Stomach (tissue), 9 donors: Measurements from ENCODE around the gene DNAH17. TPM values are rescaled to one million over a fixed set of nuclear protein-coding genes. Genes with fewer than 3 reads are reported as not detected.
"Not testable (repeated sequence)": the region's sequence is repeated elsewhere in the genome, so short reads cannot be mapped to it uniquely, and the experiment has no call there.

Experiments used
- DNase-seq, 2 donors: peaks; one replicate each; pipeline versions ENCODE4 v3.0.0 to v3.0.0-alpha.2; 2013 to 2019
- H3K27ac ChIP-seq, 5 donors: fragments of 200-600 bp in 4 of 5; sonication (generic) in 4 of 5; one replicate each; pipeline ENCODE4 v1.5.1; 2013 to 2019; ENCODE audit warnings: mild to moderate bottlenecking in 1 of 5, moderate library complexity in 1 of 5
- H3K27me3 ChIP-seq, 3 donors: fragments of 200-600 bp; sonication (generic); one replicate each; pipeline ENCODE4 v1.5.1; 2017 to 2019; ENCODE audit warnings: mixed run types in 1 of 3
- H3K36me3 ChIP-seq, 4 donors: fragments of 200-600 bp; sonication (generic); 1 replicate in 3 of 4; 2 replicates in 1 of 4; pipeline ENCODE4 v1.5.1; 2016 to 2019
- H3K4me1 ChIP-seq, 4 donors: fragments of 200-600 bp; sonication (generic); one replicate each; pipeline ENCODE4 v1.5.1; 2016 to 2019
- H3K4me3 ChIP-seq, 4 donors: fragments of 200-600 bp; sonication (generic) in 3 of 4; one replicate each; pipeline ENCODE4 v1.5.1; 2016 to 2019; ENCODE audit warnings: mild to moderate bottlenecking in 1 of 4
- H3K9me3 ChIP-seq, 4 donors: fragments of 200-600 bp; sonication (generic); one replicate each; pipeline ENCODE4 v1.5.1; 2016 to 2019
- EP300 ChIP-seq: sonication (generic); formaldehyde crosslinking; IDR thresholded peaks from one replicate; pipeline ENCODE4 v1.6.1; 2017; ENCODE audit warnings: antibody characterized with exemption
- POLR2A ChIP-seq, 4 donors: fragments of 450-650 bp; IDR thresholded peaks; one replicate each; pipeline ENCODE4 v1.6.1; 2016; ENCODE audit warnings: antibody characterized with exemption in 4 of 4, control low read depth in 2 of 4, mild to moderate bottlenecking in 1 of 4, moderate library complexity in 1 of 4
- POLR2AphosphoS5 ChIP-seq, 3 donors: sonication (generic); formaldehyde crosslinking; IDR thresholded peaks; one replicate each; pipeline ENCODE4 v1.6.1; 2016; ENCODE audit warnings: antibody characterized with exemption in 3 of 3
- WGBS, 5 donors: extraction: QIAGEN DNeasy Blood & Tissue Kit in 3 of 5; methylation state at CpG; one replicate each; pipeline versions ENCODE4 v1.1.5 to v1.1.7; 2013 to 2018; 5-methylcytosine and 5-hydroxymethylcytosine counted together
- intact Hi-C: fragments of 100-400 bp; cut with DNase I; formaldehyde crosslinking; loops from one replicate; pipeline ENCODE4 v1.15.1; 2023; ENCODE audit warnings: low total_unique reads
- polyA plus RNA-seq, 3 donors: library from polyadenylated mRNA; stranded (reverse); fragments of 200-250 nt; gene quantifications; one replicate each; pipeline ENCODE4 v1.2.3, GENCODE V29; 2013
- total RNA-seq, 5 donors: library from RNA; depleted of rRNA; stranded (reverse); fragments of >200 nt; gene quantifications; one replicate each; pipeline versions ENCODE4 v1.1.0 to v1.2.3, GENCODE V29; 2014 to 2016
- TF ChIP-seq, protein P1 (sequence below), 7 experiments: fragments of 450-650 bp in 4 of 7; fragments of 200-600 bp in 3 of 7; sonication (generic) in 3 of 7; IDR thresholded peaks; one replicate each; pipeline ENCODE4 v1.5.1; 2016 to 2019; ENCODE audit warnings: antibody characterized with exemption in 7 of 7, control low read depth in 2 of 7, mild to moderate bottlenecking in 1 of 7
- donor health status: healthy with polysubstance abuse.
- donor health status: Bipolar disorder and iron deficiency.
- donor health status: healthy.

The DNAH17 gene
- total and polyA plus RNA-seq, 8 donors = 0.03 to 2.4 (median 0.45) TPM; not detected in 5

DNA sequence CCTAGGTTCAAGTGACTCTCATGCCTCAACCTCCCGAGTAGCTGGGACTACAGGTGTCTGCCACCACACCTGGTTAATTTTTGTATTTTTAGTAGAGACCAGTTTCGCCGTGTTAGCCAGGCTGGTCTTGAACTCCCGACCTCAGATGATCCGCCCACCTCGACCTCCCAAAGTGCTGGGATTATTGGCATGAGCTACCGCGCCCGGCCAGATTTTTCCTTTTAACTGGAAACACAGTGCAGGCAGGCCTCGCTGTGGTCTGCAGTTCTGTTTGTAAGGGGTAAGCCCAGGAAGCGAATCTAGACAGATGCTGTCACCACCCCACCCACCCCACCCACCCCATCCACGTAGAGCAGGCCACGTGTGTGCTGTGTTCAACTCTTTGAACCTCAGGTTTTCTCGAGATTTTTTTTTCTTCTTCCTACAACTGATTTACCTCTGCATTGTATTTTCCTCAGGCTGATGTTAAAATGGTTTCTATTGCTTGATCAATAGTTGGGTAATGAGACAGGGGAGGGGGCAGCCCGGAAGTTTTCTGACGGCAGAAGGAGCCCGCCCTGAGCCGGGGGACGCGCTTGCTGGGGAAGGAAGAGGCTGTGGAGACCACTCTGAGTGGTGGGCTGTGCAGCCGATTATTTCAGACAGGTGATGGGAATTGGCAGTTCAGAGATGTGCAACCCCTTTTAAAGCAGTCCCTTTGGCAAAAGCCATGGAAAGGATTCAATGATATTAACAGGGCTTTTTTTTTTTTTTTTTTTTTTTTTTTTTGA, 72.9 kb downstream of the DNAH17 start:
- WGBS, 5 donors = 82 to 90% (median 88%) methylated on average over 19 to 21 of the region's 21 CpGs
- no peak for DNase-seq
- intact Hi-C loops = loop anchor here (10.0 kb wide), 1 partner anchor 200 kb away; no protein-coding TSS in a partner anchor

DNA sequence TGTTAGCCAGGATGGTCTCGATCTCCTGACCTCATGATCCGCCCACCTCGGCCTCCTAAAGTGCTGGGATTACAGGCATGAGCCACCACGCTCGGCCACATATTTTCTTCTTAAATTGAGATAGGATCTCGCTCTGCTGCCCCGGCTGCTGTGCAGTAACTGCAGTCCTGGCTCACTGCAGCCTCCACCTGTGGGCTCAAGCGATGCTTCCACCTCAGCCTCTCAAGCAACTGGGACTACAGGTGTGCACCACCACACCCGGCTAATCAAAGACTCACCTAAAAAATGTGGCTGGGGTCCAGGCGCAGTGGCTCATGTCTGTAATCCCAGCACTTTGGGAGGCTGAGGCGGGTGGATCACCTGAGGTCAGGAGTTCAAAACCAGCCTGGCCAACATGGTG, 73.8 kb downstream of the DNAH17 start:
- H3K9me3 ChIP-seq, H3K36me3 ChIP-seq, DNase-seq, H3K4me1 ChIP-seq, H3K27me3 ChIP-seq, H3K27ac ChIP-seq, H3K4me3 ChIP-seq: not testable (repeated sequence)
- intact Hi-C loops = loop anchor here (10.0 kb wide), 1 partner anchor 201 kb away; no protein-coding TSS in a partner anchor
- WGBS, 5 donors = 91 to 96% (median 95%) methylated on average over 10 to 11 of the region's 11 CpGs

More for the DNA sequence above, 72.9 kb downstream of the DNAH17 start:
- peaks cover 0 to 9% (median 0%) of the 10 kb centered on the region in 3 donors for H3K27me3 ChIP-seq
- H3K36me3 ChIP-seq = no peaks in the 10 kb centered on the region
- H3K9me3 ChIP-seq = no peaks in the 10 kb centered on the region
- H3K4me1 ChIP-seq = peaks cover 0 to 6% (median 4%) of the 10 kb centered on the region in 4 donors
- H3K4me3 ChIP-seq = no peak overlapping the region
- no peak overlapping the region for H3K27ac ChIP-seq
- no peak for TF ChIP-seq POLR2AphosphoS5 (IDR thresholded peaks at IDR 0.05)
- TF ChIP-seq, protein P1, sequence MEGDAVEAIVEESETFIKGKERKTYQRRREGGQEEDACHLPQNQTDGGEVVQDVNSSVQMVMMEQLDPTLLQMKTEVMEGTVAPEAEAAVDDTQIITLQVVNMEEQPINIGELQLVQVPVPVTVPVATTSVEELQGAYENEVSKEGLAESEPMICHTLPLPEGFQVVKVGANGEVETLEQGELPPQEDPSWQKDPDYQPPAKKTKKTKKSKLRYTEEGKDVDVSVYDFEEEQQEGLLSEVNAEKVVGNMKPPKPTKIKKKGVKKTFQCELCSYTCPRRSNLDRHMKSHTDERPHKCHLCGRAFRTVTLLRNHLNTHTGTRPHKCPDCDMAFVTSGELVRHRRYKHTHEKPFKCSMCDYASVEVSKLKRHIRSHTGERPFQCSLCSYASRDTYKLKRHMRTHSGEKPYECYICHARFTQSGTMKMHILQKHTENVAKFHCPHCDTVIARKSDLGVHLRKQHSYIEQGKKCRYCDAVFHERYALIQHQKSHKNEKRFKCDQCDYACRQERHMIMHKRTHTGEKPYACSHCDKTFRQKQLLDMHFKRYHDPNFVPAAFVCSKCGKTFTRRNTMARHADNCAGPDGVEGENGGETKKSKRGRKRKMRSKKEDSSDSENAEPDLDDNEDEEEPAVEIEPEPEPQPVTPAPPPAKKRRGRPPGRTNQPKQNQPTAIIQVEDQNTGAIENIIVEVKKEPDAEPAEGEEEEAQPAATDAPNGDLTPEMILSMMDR (IDR thresholded peaks at IDR 0.05) = no peak
- no peak for TF ChIP-seq POLR2A (IDR thresholded peaks at IDR 0.05)
- no peak for TF ChIP-seq EP300

DNA sequence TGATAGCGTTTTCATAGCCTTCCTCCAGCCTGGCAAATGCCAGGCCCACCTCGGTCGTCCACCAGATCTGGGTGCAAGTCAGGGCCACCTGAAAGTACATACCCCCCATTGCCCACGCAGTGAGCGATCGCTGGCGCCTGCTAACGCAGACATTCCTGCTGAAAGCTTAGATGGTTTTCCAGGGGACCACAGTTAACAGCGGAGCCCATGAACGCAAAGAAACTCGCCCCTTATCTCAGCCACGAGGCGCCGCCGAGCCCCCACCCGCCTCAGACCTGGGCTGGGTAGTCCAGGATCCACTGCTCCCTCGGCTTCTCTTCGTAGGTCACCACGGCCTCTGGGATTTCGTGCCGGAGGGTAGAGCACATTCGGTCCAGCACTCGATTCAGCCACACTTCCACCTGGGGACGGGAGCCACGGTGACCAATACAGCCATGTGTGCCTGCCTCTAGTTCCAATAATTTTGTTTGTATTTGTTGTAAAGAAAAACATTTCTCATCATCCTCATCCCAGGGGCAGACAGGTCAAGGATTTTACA, 74.5 kb downstream of the DNAH17 start:
- intact Hi-C loops = loop anchor here (10.0 kb wide), 1 partner anchor 202 kb away; no protein-coding TSS in a partner anchor
- TF ChIP-seq POLR2AphosphoS5 (IDR thresholded peaks at IDR 0.05) (no peak), POLR2A (IDR thresholded peaks at IDR 0.05) (no peak), EP300 (no peak)
- TF ChIP-seq, protein P1 (IDR thresholded peaks at IDR 0.05) = no peak
- H3K27ac ChIP-seq = no peak overlapping the region
- 56 to 81% (median 67%) methylated on average over 23 to 25 of the region's 25 CpGs for WGBS, 5 donors
- H3K4me3 ChIP-seq = no peak overlapping the region
- H3K27me3 ChIP-seq = peaks cover 0 to 9% (median 0%) of the 10 kb centered on the region in 3 donors
- DNase-seq = no peak
- H3K36me3 ChIP-seq = no peaks in the 10 kb centered on the region
- H3K4me1 ChIP-seq = peaks cover 0 to 6% (median 4%) of the 10 kb centered on the region in 4 donors
- H3K9me3 ChIP-seq = no peaks in the 10 kb centered on the region

DNA sequence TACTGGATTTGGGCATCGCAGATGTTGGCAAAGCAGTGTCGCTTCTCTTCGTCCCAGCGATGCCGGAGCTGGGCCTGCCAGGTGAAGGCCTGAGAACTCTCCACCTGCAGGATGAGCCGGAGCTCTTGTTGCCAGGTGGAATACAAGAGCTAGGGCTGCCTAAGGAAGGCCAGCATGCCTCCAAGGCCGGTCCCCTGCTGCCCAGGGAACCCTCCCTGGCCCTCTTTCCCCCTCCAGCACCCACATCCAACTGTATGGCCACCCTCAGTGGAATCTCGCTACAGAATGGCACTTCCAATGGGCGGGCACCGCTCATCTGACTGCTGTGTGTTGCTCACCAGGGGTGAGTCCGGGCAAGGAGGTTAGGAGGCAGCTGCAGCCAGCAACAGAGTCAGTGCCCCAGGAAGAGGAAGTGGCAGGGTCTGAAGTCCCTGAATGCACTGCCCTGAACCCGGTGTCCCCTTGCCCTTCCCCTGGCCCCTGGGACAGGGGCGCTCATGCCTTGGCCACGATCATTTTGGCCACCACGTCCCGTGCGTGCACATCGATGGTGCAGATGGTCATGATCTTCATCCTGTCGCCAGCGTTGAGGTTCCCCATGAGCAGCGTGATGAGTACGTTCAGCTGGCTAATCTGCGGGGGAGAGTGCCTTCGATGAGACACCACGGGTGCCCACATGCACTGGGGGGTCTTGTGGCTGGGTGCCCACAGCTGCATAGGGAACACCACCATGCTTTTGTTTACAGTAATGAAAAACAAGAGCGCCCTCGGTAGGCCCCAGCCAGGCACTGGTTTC, 75.8 kb downstream of the DNAH17 start:
- no peak for DNase-seq
- Histone ChIP-seq H3K9me3 (no peaks in the 10 kb centered on the region), H3K27ac (no peak overlapping the region), H3K4me1 (peaks cover 0 to 6% (median 4%) of the 10 kb centered on the region in 4 donors), H3K36me3 (no peaks in the 10 kb centered on the region), H3K4me3 (no peak overlapping the region), H3K27me3 (peaks cover 0 to under 1% (median 0%) of the 10 kb centered on the region in 3 donors)
- no peak for TF ChIP-seq EP300
- no peak for TF ChIP-seq POLR2AphosphoS5 (IDR thresholded peaks at IDR 0.05)
- TF ChIP-seq, protein P1 (IDR thresholded peaks at IDR 0.05) = no peak
- no peak for TF ChIP-seq POLR2A (IDR thresholded peaks at IDR 0.05)
- intact Hi-C loops = loop anchor here (10.0 kb wide), 1 partner anchor 203 kb away; no protein-coding TSS in a partner anchor
- WGBS, 5 donors = 81 to 92% (median 91%) methylated on average over 15 to 27 of the region's 27 CpGs
